GM12874 (cell line): ENCODE data around the gene PTPN14.

Experiments used
- TF ChIP-seq, protein P1 (sequence below): IDR thresholded peaks from 2 replicates; pipeline ENCODE4 v1.5.1; 2011; ENCODE audit warnings: low read depth, mild to moderate bottlenecking, control low read depth, low read length, moderate library complexity; ENCODE audit not compliant: insufficient read depth

PTPN14 gene

DNA sequence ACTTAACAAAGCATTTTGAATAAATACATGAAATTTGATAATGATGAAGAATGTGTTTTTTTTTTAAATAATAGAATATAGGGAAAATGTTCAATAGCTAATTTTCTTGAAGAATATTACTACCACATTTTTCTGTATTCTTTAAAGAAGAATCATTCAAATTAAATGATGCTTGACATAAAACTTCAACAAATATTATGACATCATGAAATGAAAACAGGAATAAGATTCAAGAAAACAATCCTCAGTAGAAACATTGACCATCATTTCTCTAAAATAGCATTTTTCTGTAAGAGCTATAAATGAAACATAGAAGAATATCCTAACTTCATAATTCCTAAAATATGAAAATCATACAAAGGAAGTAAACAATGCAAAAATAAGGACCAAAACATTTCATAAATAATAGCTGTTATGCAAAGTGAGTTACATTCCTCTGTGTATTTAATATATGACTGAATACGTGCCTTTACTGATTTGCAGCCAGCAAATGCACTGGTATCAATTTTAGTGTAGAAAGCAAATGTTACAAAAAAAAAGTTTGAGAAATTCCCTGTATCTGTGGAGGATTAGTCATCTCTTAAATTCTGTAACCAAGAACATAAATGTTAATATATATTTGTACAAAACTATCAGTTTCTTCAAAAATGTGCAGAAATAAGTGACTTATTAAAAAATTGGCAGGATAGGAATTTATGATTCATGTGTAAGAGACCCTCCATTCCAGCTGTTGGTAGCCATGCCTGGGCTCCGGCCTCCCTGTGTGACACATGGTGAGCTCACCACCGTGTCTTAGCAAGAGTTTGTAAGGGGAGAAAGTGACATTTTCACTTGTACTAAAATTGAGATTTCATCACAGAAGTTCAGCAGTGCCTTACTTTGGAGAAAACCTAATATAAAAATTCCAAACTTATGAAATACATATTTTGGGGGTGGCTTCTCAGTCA is 15.0 kb upstream of the PTPN14 start:
- TF ChIP-seq, protein P1, sequence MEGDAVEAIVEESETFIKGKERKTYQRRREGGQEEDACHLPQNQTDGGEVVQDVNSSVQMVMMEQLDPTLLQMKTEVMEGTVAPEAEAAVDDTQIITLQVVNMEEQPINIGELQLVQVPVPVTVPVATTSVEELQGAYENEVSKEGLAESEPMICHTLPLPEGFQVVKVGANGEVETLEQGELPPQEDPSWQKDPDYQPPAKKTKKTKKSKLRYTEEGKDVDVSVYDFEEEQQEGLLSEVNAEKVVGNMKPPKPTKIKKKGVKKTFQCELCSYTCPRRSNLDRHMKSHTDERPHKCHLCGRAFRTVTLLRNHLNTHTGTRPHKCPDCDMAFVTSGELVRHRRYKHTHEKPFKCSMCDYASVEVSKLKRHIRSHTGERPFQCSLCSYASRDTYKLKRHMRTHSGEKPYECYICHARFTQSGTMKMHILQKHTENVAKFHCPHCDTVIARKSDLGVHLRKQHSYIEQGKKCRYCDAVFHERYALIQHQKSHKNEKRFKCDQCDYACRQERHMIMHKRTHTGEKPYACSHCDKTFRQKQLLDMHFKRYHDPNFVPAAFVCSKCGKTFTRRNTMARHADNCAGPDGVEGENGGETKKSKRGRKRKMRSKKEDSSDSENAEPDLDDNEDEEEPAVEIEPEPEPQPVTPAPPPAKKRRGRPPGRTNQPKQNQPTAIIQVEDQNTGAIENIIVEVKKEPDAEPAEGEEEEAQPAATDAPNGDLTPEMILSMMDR: no peak

GRCh38 chr1:214565310-214565709 is 13.9 kb upstream of the PTPN14 start:
- TF ChIP-seq, protein P1: no peak

DNA sequence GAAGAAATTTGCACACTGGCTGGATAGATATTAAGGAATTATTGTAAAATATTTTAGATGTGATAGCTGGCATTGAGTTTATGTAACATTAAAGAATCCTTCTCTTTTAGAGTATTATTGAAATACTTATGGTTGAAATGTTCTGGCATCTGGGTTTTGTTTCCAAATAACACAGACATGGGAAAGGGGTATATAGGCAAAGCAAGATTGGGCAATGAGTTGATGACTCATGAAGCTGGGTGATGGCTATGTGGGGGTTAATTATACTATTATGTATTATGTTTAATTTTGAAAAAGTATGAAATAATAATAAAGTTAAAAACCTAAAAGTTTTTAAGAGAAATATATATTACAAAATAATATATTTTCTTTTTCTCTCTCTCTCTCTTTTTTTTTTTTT is 12.5 kb upstream of the PTPN14 start:
- TF ChIP-seq, protein P1: no peak

GRCh38 chr1:214557952-214558735 is 6.7 kb upstream of the PTPN14 start:
- TF ChIP-seq, protein P1: no peak

DNA sequence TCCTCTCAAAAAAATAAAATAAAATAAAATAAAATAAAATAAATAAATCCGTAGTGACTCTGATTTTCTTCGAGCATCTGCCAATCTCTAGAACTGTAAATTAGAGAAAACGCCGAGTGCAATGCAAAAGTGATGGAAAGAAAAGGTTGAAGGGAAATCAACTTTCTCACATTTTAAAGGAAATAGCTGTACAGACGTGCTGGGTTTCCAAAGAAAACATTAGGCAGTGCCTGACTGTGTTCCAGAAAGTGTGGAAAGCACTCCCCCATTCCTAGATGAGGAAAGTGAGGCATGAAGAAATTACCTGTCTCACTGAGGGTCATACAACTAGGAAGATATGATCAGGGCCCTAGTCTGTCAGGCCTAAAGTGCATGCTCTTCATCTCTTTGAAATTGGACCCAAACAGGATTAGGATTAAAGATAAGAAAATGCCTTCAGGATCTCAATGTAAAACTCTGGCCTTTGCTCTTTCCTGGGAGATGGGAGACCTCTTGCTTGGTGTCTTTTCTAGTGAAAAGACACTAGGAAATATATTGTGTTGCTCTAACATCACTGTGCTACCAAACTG is 1.8 kb upstream of the PTPN14 start:
- TF ChIP-seq, protein P1: no peak

- TF ChIP-seq, protein P1: no peak
Measured at GRCh38 chr1:214552174-214552608, 789 bp upstream of the PTPN14 start.
